Mesenteric fat pad (tissue), 1 donor: ENCODE data around the gene BABAM2. TPM values are rescaled to one million over a fixed set of nuclear protein-coding genes. Genes with fewer than 3 reads are reported as not detected.

Source experiments
- DNase-seq: peaks from one replicate; pipeline ENCODE4 v3.0.0-alpha.2; 2020; ENCODE audit warnings: low spot score
- total RNA-seq: library from RNA; stranded (reverse); fragmentation: NEBNext Ultra II Directional; extraction: Animal tissue kit (Norgen Biotek cat#: 25700); gene quantifications from one replicate; pipeline ENCODE4 v1.2.1, GENCODE V29; 2021
- donor health status: DM: yes; HTN: yes; CAD: no.

BABAM2 gene
- total RNA-seq, 1 donor from 2014 or later: 36.0 TPM

GRCh38 chr2:28354920-28355520 lies 464.5 kb downstream of the BABAM2 start:
- no peak for DNase-seq

DNA sequence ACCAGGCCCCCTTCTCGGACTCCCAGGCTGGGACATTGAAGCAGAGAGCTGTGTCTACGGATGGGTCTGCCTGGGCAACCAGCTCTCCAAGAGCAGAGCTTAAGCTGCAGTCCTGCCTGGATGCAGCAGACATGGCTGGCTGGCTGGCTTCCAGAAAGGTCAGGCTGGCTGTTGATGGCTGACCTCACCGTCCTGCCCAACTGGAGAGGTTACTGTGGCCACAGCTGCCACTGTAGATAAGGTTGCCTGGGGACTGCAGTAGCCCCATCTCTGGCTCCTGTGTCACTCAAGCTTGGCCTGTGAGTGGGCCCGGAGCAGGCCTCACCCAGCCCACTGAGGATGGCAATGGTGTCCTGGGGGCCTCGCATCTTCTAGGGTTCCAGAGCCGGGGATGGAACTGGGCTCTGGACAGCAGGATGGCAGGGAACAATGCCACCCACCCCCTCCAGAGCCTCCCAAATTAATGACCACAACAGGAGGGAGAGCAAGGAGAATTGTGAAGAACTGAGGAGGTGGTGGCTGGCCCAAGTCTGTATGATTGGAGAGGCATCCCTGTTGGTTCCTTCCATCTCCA lies 465.1 kb downstream of the BABAM2 start:
- DNase-seq: no peak

DNA sequence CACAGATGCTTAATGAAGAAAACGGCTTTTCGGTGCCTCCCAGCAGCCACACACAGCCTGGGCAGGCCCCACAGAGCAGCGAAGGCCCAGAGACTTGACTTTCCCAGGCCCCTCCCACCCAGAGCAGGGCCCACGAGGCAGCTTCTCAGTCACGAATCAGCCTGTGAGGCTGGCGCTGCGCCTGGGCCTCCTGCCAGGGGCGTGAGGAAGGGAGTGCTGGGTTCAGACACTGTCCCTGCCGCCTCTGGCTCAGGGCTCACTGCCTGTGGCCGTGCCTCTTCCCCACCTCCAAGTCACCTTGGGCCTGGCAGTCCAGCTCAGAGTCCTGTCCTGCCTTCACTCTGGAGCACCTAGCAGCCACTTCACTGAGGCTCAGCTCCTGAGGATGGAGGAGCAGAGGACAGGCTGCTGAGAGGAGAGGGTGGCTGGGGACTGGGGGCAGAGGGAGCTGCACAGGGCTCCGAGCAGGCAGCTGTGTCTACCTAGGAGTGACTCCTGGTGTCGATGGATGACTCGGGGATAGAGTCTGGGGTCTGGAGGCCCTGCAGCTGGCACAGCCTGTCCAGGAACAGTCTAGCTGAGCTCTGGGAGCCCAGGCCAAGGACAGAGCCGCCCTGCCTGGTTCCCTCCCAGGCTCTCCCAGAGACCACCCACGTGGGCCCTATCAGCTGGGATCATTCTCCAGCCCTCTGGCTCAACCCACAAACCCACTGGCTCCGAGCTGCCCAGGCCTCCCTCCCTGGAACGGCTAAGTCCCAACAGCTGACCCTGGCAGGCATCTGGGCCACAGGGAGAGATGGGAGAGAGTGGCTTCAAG lies 465.8 kb downstream of the BABAM2 start:
- peak; percentile 96 for DNase-seq

DNA sequence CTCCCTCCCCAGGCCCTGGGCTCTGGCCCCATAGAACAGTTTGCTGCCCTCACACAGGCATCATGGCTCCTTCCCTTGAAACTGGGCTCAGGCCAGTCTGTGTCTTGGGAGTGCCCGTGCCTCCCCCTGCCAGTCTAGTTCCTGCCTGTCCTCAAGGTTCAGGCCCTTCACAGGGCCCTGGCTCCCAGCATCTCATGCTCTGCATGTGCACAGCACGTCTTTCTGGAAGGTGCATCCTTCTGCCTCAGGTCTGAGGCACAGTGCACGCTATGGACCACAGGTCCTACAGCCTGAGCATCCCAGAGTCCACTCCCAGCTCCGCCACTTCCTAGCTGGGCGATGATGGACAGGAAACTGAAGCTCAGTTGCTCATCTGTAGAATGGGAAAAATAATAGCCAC lies 466.5 kb downstream of the BABAM2 start:
- DNase-seq: no peak

DNA sequence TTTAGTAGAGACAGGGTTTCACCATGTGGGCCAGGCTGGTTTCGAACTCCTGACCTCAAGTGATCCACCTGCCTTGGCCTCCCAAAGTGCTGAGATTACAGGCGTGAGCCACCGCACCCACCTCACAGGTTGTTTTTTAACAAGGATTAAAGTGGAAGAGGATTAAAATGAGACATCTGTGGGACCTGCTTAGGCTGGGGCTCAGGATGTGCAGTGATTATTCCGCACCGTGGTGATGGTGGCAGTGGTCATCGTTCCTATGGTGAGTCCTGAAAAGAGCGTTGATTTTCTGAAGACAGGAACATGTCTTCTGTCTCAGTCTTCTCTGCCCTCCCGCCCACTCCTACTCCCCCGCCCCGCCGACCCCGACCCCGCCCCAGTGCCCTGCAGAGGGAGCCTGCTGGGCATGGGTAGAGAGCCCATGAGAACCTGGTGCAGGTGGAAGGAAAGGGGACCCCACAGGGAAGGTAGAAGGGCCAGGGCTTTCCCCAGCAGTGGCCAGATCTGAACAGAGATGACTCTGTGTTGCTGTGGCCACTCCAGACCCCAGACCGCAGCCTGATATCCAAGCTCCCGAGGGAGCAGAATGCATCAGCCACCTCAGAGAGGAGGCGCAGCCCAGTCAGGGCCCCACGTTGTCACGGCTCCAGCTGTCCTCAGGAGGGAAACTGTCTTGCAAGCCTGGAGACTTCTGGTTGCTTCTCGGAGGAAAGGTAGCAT lies 467.6 kb downstream of the BABAM2 start:
- DNase-seq: no peak

GRCh38 chr2:28358668-28359201 lies 468.2 kb downstream of the BABAM2 start:
- DNase-seq: no peak

DNA sequence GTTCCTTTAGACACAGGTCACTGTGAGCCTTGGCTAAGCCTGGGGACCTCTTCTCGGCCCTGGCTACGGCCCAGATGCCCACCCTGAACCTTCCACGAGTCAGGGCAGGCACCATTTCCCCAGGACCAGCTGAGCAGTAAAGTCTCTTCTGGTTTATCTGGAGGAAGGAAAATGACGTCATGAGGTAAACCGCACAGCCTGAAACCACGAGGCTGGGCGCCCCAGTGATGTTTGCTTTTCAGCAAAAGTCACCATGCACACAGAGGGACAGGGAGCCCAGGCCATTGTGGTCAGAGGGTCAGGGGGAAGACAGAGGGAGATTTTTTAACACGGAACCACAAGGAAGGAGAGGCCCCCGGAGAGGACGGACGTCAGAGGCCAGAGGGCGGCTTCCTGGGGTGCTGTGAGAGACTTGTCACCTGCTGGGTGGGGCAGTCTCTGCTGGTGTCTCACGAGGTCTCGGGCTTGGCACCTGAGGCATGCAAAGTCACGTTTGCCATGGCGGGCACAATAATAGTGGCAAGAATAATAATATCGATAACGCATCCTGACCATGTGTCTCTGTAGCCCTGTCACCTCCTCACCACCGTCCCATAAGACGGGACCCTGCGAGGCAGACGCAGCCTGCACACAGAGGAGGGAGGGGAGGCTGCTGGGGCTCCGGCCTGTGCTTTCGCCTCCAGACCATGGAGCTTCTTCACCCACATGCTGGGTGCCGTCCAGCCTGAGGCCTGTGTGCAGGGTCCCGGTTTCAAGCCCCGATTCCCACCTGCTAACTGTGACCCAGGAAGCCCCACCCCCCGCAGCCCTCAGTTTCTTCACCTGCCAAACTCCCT lies 468.9 kb downstream of the BABAM2 start:
- DNase-seq: no peak

- DNase-seq: no peak
Measured at GRCh38 chr2:28360058-28360717, 469.7 kb downstream of the BABAM2 start.

GRCh38 chr2:28360718-28361293 lies 470.3 kb downstream of the BABAM2 start:
- DNase-seq: no peak

DNA sequence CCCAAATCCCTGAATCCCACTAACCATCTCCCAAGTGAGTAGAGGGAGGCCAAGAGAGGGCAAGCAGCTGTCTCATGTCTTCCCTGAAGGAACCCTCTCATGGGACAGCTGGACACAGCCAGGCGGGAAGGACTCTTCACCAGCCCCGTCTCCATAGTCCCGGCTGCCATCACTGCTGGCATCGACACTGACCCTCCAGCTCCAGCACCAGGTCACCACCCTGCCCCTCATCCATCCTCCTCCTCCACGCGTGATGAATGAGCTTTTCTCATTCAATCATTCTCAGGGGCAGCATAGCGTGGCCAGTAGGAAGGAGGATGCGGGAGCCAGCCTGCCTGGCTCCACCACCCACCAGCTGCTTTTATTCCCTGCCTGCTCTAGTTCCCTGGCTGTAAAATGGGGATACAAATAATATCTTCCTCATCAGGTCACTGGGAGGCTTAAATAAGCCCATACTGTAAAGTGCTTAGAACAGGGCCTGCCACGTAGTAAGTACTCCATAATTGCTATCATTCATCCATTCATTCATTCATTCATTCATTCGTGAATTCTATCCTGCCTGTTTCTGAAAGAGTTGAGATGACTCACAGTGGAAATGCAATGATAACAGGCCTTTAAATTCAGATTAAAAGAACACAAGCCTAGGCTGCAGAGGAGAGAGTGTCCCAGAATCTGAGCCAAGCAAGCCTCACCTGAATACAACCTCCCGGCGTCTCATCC lies 471.6 kb downstream of the BABAM2 start:
- DNase-seq: no peak

DNA sequence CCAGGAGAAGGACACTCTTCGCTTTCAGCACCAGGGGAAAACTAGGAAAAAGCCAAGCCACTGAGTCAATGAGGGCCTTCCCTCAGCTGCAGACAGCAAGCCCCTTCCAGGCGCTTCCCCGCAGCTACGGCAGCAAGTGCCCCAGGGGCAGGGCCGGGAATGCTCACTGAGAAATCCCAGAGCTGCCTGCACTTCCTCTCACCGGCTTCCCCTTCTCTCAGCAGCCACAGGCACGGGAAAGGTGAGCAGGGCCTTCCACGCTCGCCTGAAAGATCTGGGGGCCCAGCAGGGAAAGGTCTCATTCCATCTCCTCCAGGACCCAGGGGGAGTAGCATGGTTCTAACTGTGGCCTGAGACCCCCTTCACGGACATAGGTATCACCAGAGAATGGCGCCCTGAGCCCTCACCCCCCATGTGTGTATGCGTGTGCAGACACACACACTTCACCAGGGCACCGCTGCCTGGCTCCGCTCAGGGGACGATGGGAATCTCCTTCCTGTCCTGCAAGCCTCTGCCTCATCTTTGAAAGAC lies 472.5 kb downstream of the BABAM2 start:
- DNase-seq: no peak

DNA sequence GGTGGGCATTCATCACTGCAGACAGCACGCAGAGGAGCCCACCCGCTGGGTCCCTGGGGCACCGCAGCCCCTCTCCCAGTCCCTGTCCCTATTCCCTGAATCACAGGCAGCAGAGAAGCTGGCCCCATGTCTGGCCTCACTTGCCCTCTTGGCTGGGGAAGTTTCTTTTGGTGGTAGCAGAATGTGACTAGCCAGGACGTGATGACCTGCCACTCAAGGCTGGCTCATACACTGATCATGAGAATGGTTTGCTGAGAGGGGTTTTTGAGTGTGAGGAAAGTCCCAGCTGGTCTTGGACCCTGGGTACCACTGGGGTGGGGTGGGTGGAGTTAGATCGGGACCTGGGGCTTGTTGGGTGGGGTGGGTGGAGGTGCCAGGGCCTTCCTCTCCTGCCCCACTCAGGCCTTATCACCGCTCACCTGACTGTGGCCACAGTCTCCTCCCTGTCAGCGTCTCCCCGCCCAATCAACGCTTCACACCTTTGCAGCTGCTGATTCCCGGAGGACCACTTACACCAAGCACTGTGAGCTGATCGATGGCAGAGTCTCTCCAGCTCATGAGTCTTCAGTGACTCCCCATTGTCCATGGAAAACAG lies 473.3 kb downstream of the BABAM2 start:
- no peak for DNase-seq

DNA sequence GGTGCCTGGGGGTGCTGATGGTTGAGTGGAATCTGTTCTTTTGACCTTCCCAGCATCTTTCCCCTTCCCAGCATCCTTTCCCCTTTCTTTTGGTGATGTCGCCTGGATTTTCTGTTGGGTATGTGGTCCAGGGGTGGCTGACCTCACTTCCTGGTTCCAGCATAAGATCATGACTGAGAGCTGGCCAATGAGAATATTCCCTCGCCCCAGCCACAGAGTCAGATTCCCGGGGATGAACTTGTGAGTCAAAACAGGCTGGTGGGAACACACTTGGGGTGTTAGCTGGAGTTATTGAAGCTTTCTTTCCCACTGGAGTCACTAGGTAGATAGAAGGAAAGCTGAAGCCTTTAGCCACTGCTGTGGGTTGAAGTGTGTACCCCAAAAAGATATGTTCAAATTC lies 474.1 kb downstream of the BABAM2 start:
- no peak for DNase-seq

- DNase-seq: no peak
Measured at GRCh38 chr2:28365158-28365557, 474.6 kb downstream of the BABAM2 start.

DNA sequence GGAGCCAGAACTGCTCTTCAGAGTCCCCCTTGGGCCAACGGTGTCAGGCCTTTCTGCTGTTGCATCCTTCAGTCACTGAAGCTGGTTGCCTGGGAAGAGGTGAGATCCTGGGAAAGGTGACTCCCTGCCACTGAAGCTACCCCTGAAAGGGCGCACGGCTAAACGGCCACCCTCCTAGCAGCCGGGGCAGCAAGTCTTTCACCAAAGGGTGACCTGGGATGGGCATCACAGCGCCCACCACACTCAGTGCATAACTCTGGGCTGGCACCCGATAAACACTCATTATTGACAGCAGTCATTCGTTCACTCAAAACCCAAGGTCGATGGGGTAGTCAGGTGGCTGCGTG lies 475.6 kb downstream of the BABAM2 start:
- no peak for DNase-seq

DNA sequence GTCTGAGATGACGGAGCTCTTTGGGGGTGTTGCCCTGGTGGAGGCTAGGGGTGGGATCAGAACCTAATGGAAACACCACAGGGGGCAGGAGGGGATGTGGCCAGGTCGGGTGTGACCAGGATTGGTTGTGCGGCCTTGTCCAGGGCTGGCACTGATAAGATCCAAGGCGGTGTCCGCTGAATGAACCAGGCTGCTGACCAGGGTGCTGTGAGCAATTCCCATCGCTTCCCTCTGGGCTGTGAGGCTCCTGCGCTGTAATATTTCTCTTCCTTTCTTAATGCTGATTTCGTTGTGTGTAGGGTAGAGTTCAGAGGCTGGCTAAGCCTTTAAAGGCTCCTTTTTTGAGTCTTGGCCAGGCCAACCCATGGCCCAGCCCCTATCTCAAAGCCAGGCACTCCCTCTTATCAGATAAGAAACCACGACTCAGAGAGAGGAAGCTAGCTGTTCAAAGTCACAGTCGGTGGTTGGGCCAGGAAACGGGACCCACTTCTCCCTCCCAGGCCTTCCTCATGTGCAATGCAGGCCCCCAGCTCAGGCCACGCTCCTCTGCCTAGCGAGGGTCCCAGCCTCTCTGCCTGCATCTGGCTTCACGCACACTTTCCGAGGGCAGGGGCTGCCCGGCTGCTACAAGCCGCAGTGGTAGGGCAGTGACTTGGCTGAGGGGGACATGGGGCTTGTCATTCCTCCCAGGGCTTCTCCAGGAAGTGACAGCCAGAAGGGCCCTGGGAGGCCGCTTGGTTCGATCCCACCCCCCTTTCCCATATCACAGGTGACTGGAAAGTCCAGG lies 476.2 kb downstream of the BABAM2 start:
- DNase-seq: no peak

- DNase-seq: no peak
Measured at GRCh38 chr2:28367667-28368356, 477.3 kb downstream of the BABAM2 start.
